Spleen (tissue), 11 donors: ENCODE results near the gene ERBB3. TPM values are rescaled to one million over a fixed set of nuclear protein-coding genes. Genes with fewer than 3 reads are reported as not detected.
"Not testable (repeated sequence)": the region's sequence is repeated elsewhere in the genome, so short reads cannot be mapped to it uniquely, and the experiment has no call there.

ENCODE experiments used
- DNase-seq: peaks from one replicate; pipeline ENCODE4 v3.0.0-alpha.2; 2020
- H3K27ac ChIP-seq, 8 donors: fragments of 200-600 bp; sonication (generic) in 7 of 8; 1 replicate in 4 of 8; 2 replicates in 4 of 8; pipeline versions ENCODE4 v1.5.0 to v1.8.0; 2016 to 2021; ENCODE audit warnings: inconsistent platforms in 4 of 8, mild to moderate bottlenecking in 4 of 8, moderate library complexity in 1 of 8
- H3K27me3 ChIP-seq, 7 donors: fragments of 200-600 bp; sonication (generic) in 6 of 7; replicated peaks in 1 of 7; 1 replicate in 4 of 7; 2 replicates in 3 of 7; pipeline versions ENCODE4 v1.5.0 to v1.8.0; 2016 to 2021; ENCODE audit warnings: inconsistent platforms in 3 of 7, mild to moderate bottlenecking in 1 of 7
- H3K36me3 ChIP-seq, 6 donors: fragments of 200-600 bp; sonication (generic) in 5 of 6; 1 replicate in 4 of 6; 2 replicates in 2 of 6; pipeline versions ENCODE4 v1.5.0 to v1.8.0; 2016 to 2021; ENCODE audit warnings: inconsistent platforms in 2 of 6
- H3K4me1 ChIP-seq, 6 donors: fragments of 200-600 bp; sonication (generic) in 5 of 6; 1 replicate in 3 of 6; 2 replicates in 3 of 6; pipeline versions ENCODE4 v1.5.0 to v1.8.0; 2016 to 2021; ENCODE audit warnings: inconsistent platforms in 3 of 6
- H3K4me3 ChIP-seq, 8 donors: fragments of 200-600 bp; sonication (generic) in 7 of 8; 1 replicate in 4 of 8; 2 replicates in 4 of 8; pipeline versions ENCODE4 v1.5.0 to v1.8.0; 2016 to 2021; ENCODE audit warnings: inconsistent platforms in 4 of 8, mild to moderate bottlenecking in 4 of 8, moderate library complexity in 2 of 8
- H3K9me3 ChIP-seq, 8 donors: fragments of 200-600 bp; sonication (generic) in 7 of 8; 1 replicate in 4 of 8; 2 replicates in 4 of 8; pipeline versions ENCODE4 v1.5.0 to v1.8.0; 2016 to 2021; ENCODE audit warnings: inconsistent platforms in 4 of 8
- POLR2A ChIP-seq, 3 donors: fragments of 450-650 bp; IDR thresholded peaks; one replicate each; pipeline ENCODE4 v1.5.1; 2017; ENCODE audit warnings: antibody characterized with exemption in 3 of 3, mild to moderate bottlenecking in 1 of 3
- POLR2AphosphoS5 ChIP-seq, 3 donors: sonication (generic); formaldehyde crosslinking; IDR thresholded peaks; one replicate each; pipeline ENCODE4 v1.5.1; 2017; ENCODE audit warnings: antibody characterized with exemption in 3 of 3
- WGBS, 5 donors: extraction: QIAGEN DNeasy Blood & Tissue Kit in 3 of 5; methylation state at CpG; one replicate each; pipeline versions ENCODE4 v1.1.5 to v1.1.7; 2013 to 2018; 5-methylcytosine and 5-hydroxymethylcytosine counted together
- intact Hi-C: fragments of 100-400 bp; cut with DNase I; formaldehyde crosslinking; loops from one replicate; pipeline ENCODE4 v1.15.0; 2023; ENCODE audit warnings: low total_unique reads
- polyA plus RNA-seq, 3 donors: library from polyadenylated mRNA; stranded (reverse); fragments of 200-250 nt; gene quantifications; one replicate each; pipeline ENCODE4 v1.2.1, GENCODE V29; 2013
- total RNA-seq, 7 donors: library from RNA; depleted of rRNA in 3 of 7; stranded (reverse); fragments of >200 nt in 3 of 7; fragmentation: NEBNext Ultra II Directional in 4 of 7; extraction: Animal tissue kit (Norgen Biotek cat#: 25700) in 4 of 7; gene quantifications; one replicate each; pipeline versions ENCODE4 v1.1.0 to v1.2.1, GENCODE V29; 2016 to 2021
- TF ChIP-seq, protein P1 (sequence below), 11 experiments: fragments of 200-600 bp in 7 of 11; fragments of 450-650 bp in 4 of 11; sonication (generic) in 4 of 11; IDR thresholded peaks in 8 of 11; conservative IDR thresholded peaks in 3 of 11; 1 replicate in 7 of 11; 2 replicates in 4 of 11; pipeline versions ENCODE4 v1.4.0 to v1.8.0; 2016 to 2021; ENCODE audit warnings: antibody characterized with exemption in 11 of 11, inconsistent platforms in 4 of 11, mild to moderate bottlenecking in 1 of 11
- donor health status: healthy with polysubstance abuse.
- donor health status: DM: no; HTN: no; CAD: no; lungs with moderate emphysema.
- donor health status: DM: no; HTN: no; CAD: no.
- donor health status: Bipolar disorder and iron deficiency.
- donor health status: healthy.
- donor health status: DM: no; HTN: no; CAD: no.
- donor health status: DM: yes; HTN: yes; CAD: no.

The ERBB3 gene
- total and polyA plus RNA-seq, 10 donors, result 0.17 to 2.0 (median 0.63) TPM; not detected in 3

DNA sequence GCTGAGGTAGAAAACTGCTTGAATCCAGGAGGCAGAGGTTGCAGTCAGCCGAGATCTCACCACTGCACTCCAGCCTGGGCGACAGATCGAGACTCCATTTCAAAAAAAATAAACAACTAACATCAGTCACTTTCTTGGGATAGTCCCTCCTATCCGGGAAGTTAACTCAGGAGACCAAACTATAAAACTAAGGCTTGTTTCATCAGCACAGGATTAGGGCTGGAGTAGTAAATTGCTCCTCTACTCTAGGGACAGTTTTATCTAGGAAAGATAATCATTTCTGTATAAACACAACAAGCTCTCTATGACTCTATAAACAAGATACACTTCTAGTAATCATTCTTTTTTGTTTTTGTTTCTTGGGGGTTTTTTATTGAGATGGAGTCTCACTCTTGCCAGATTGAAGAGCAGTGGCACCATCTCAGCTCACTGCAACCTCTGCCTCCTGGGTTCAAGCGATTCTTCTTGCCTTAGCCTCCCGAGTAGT lies 26.5 kb upstream of the ERBB3 start:
- Histone ChIP-seq H3K27me3 (no peaks in the 10 kb centered on the region), H3K36me3 (no peaks in the 10 kb centered on the region), H3K4me1 (no peaks in the 10 kb centered on the region), H3K9me3 (no peaks in the 10 kb centered on the region), H3K27ac (no peak overlapping the region), H3K4me3 (no peak overlapping the region)
- 84 to 89% (median 87%) methylated on average over 6 of the region's 6 CpGs for WGBS, 5 donors
- no peak for TF ChIP-seq POLR2A (IDR thresholded peaks at IDR 0.05)
- no peak for TF ChIP-seq POLR2AphosphoS5 (IDR thresholded peaks at IDR 0.05)
- TF ChIP-seq, protein P1, sequence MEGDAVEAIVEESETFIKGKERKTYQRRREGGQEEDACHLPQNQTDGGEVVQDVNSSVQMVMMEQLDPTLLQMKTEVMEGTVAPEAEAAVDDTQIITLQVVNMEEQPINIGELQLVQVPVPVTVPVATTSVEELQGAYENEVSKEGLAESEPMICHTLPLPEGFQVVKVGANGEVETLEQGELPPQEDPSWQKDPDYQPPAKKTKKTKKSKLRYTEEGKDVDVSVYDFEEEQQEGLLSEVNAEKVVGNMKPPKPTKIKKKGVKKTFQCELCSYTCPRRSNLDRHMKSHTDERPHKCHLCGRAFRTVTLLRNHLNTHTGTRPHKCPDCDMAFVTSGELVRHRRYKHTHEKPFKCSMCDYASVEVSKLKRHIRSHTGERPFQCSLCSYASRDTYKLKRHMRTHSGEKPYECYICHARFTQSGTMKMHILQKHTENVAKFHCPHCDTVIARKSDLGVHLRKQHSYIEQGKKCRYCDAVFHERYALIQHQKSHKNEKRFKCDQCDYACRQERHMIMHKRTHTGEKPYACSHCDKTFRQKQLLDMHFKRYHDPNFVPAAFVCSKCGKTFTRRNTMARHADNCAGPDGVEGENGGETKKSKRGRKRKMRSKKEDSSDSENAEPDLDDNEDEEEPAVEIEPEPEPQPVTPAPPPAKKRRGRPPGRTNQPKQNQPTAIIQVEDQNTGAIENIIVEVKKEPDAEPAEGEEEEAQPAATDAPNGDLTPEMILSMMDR (IDR thresholded peaks at IDR 0.05 in 8 of 11, conservative IDR thresholded peaks at IDR 0.05 in 3 of 11), result no peak
- no peak for DNase-seq
- intact Hi-C loops, result no loop called here

DNA sequence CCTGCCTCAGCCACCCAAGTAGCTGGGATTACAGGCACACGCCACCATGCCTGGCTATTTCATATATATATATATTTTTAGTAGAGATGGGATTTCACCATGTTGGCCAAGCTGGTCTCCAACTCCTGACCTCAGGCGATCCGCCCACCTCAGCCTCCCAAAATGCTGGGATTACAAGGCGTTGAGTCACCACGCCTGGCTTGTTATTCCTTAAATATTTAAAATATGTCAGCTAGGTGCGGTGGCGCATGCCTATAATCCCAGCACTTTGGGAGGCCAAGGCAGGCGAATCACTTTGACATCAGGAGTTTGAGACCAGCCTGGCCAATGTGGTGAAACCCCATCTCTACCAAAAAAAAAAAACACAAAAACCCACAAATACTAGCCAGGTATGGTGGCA lies 20.0 kb upstream of the ERBB3 start:
- H3K36me3 ChIP-seq, H3K4me3 ChIP-seq, H3K4me1 ChIP-seq, intact Hi-C loops, DNase-seq, H3K27ac ChIP-seq, H3K9me3 ChIP-seq, H3K27me3 ChIP-seq: not testable (repeated sequence)
- WGBS, 5 donors, result 84 to 95% (median 95%) methylated on average over 8 of the region's 8 CpGs

DNA sequence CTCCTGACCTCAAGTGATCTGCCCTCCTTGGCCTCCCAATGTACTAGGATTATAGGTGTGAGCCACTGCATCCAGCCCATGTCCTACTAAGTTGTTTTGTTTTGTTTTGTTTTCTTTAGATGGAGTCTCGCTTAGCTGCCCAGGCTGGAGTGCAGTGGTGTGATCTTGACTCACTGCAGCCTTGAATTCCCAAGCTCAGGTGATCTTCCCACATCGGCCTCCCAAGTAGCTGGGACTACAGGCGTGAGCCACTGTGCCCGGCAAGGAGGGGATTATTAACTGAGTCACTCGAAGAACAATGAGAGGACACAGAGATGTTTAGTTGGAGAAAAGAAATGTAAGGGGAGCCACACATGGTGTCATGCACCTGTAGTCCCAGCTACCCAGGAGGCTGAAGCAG lies 18.0 kb upstream of the ERBB3 start:
- no peak for TF ChIP-seq POLR2AphosphoS5 (IDR thresholded peaks at IDR 0.05)
- TF ChIP-seq, protein P1 (IDR thresholded peaks at IDR 0.05 in 8 of 11, conservative IDR thresholded peaks at IDR 0.05 in 3 of 11), result no peak
- TF ChIP-seq POLR2A (IDR thresholded peaks at IDR 0.05), result no peak
- intact Hi-C loops, result no loop called here

DNA sequence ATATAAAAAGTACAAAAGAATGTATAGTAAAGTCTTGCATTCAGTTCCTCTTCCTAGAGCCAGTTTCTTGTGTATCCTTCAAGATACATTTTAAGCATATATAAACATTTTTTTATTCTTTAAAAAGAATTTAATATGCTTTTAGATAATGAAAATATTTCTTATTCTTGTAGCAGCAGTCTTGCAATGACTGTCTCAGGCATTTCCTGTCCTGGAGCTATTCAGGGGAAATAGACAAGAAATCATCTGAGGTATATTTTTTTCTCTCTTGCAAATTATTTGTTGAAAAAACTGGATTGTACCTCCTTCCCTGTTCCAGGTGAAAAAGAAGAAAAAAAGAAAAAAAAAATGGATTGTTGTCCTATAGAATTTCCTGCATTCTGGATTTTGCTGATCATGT lies 17.0 kb upstream of the ERBB3 start:
- TF ChIP-seq, protein P1 (IDR thresholded peaks at IDR 0.05 in 8 of 11, conservative IDR thresholded peaks at IDR 0.05 in 3 of 11), result no peak
- TF ChIP-seq POLR2AphosphoS5 (IDR thresholded peaks at IDR 0.05) (no peak), POLR2A (IDR thresholded peaks at IDR 0.05) (no peak)
- Histone ChIP-seq H3K27me3 (no peaks in the 10 kb centered on the region), H3K36me3 (no peaks in the 10 kb centered on the region), H3K4me1 (no peaks in the 10 kb centered on the region), H3K27ac (no peak overlapping the region), H3K9me3 (no peaks in the 10 kb centered on the region), H3K4me3 (no peak overlapping the region)
- no peak for DNase-seq
- intact Hi-C loops, result no loop called here

More for the DNA sequence above, 18.0 kb upstream of the ERBB3 start:
- Histone ChIP-seq H3K9me3 (no peaks in the 10 kb centered on the region), H3K36me3 (no peaks in the 10 kb centered on the region), H3K27me3 (no peaks in the 10 kb centered on the region), H3K4me3 (no peak overlapping the region), H3K27ac (no peak overlapping the region), H3K4me1 (no peaks in the 10 kb centered on the region)
- no peak for DNase-seq
- 64 to 84% (median 71%) methylated on average over 5 of the region's 5 CpGs for WGBS, 5 donors

DNA sequence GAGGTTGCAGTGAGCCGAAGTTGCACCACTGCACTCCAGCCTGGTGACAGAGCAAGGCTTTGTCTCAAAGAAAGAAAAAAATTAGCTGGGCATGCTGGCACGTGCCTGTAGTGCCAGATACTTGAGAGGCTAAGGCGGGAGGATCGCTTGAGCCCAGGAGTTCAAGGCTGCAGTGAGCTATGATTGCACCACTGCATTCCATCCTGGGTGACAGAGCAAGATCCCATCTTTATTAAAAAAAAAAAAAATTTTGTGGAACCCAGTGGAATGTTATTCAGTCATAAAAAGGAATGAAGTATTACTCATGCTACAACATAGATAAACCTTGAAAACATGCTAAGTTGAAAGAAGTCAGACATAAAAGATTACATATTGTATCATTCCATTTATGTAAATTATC lies 8.3 kb upstream of the ERBB3 start:
- no peaks in the 10 kb centered on the region for H3K4me1 ChIP-seq
- no peaks in the 10 kb centered on the region for H3K27me3 ChIP-seq
- no peak overlapping the region for H3K4me3 ChIP-seq
- no peaks in the 10 kb centered on the region for H3K9me3 ChIP-seq
- H3K27ac ChIP-seq, result no peak overlapping the region
- no peak for DNase-seq
- no peaks in the 10 kb centered on the region for H3K36me3 ChIP-seq
- TF ChIP-seq, protein P1 (IDR thresholded peaks at IDR 0.05 in 8 of 11, conservative IDR thresholded peaks at IDR 0.05 in 3 of 11), result no peak
- no peak for TF ChIP-seq POLR2AphosphoS5 (IDR thresholded peaks at IDR 0.05)
- no peak for TF ChIP-seq POLR2A (IDR thresholded peaks at IDR 0.05)
- intact Hi-C loops, result no loop called here
- 69 to 88% (median 79%) methylated on average over 4 of the region's 4 CpGs for WGBS, 5 donors
